Measurements from ENCODE around the gene BLOC1S2.
"Not testable (repeated sequence)": the region's sequence is repeated elsewhere in the genome, so short reads cannot be mapped to it uniquely, and the experiment has no call there.

The BLOC1S2 gene

DNA sequence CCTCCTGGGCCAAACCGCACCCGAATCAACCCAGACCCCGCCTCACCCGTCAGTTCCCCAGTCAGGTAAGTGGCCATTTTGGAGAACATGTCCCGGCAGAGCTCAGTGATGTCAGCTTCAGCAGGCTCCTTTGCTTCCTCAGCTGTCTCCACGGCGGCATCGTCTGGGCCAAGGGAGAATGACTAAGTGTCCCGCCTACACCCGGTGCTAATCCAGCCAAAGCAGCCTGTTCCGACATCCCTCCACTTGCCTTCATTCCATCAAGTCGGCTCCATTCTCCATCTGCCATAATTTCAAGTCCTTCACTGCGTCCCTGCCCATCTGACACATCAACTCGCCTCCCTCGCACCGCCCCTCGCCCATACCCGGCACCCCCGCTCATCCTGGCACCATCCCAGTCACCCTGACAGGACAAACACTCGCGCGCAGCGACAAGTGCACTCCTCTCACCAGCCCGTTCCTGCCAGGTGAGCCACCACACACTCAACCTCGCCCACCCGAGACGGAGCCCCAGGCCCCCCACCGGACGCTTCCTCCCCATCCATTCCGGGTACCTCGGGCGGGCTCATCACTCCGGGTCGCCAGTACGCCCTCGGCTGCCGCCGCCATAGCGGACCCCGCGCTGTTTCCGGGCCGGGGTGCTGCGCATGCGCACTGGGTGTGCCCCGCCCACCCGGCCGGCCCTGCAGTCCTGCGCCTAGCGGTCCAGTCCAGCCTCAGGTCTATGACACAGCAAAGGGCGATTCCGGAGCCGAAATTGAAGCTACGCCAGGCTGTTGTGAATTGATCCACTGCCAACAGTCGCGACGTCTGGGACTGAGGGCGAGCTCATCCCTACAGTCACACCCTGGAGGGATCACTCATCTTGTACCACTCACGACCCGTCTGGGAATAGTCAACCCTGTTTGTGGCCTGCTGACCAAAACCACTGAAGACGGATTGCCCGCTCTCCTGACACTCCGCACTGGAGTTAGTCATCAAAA lies at the start of gene BLOC1S2:
BLOC1S2 (minus strand) TSS at position 630 of the 983 bp plus-strand sequence; CDS start at position 609, 21 bp downstream.
- DNase-seq: peak; percentile 6

DNA sequence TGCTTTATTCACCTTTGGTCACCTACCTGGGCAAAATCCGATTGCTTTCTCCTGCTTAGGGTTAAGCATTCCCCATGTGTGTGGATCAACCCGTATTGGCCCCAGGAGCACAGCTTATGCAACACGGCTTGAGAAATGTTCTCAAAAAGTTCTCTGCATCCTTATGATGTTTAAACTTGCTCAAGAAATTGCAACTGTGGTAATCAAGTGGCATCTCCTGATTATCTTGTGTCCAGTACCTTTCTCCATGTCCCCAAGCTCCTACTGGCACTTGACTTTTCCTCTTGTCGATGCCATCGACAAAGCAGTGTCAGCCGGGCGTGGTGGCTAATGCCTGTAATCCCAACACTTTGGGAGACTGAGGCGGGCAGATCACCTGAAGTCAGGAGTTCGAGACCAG lies 48.3 kb upstream of the BLOC1S2 start:
- DNase-seq: no peak

- DNase-seq: no peak
Observed at GRCh38 chr10:100333661-100334440, 47.4 kb upstream of the BLOC1S2 start.

DNA sequence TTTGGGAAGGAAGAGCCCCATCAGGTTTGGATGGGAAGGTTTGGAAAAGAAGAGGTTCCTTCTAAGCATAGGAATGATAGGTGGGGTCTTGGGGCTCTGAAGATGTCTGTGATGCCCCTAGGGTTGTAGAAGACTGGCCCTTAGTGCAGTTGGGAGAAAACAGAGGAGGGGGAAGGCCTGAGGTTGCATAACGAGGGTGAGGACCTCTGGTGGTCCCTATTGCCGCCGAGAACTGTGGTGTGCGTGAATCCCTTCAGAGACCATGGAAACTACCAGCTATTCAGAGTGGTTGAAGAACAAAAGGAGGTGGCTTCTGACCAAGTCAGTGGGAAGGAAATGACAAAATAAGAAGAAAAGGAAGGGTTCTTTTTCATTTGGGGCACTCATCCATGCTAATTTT lies 46.6 kb upstream of the BLOC1S2 start:
- no peak for DNase-seq

GRCh38 chr10:100330079-100330478 lies 43.6 kb upstream of the BLOC1S2 start, which contains the start of gene PKD2L1:
TSS of gene PKD2L1 (minus strand) at chr10:100330228. CDS start at chr10:100330103, 125 bp downstream.
- DNase-seq: no peak

- no peak for DNase-seq
Observed at GRCh38 chr10:100328198-100328597, 41.7 kb upstream of the BLOC1S2 start.

DNA sequence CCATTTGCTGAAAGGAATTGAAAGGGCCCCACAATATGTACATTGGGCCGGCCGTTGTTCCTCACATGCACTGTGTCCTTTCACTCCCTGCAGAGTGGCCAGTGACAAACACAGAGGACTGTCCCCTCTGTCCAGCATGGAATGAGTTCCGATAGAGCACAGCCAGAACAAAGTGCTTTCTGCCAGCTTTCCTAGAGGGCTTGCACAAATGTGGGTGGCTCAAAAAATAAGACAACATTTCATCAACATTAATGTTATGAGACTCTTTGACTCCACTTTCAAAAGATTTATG lies 41.2 kb upstream of the BLOC1S2 start:
- DNase-seq: no peak

GRCh38 chr10:100327007-100327717 lies 40.7 kb upstream of the BLOC1S2 start:
- DNase-seq: no peak

GRCh38 chr10:100325158-100325557 lies 38.7 kb upstream of the BLOC1S2 start:
- DNase-seq: no peak

DNA sequence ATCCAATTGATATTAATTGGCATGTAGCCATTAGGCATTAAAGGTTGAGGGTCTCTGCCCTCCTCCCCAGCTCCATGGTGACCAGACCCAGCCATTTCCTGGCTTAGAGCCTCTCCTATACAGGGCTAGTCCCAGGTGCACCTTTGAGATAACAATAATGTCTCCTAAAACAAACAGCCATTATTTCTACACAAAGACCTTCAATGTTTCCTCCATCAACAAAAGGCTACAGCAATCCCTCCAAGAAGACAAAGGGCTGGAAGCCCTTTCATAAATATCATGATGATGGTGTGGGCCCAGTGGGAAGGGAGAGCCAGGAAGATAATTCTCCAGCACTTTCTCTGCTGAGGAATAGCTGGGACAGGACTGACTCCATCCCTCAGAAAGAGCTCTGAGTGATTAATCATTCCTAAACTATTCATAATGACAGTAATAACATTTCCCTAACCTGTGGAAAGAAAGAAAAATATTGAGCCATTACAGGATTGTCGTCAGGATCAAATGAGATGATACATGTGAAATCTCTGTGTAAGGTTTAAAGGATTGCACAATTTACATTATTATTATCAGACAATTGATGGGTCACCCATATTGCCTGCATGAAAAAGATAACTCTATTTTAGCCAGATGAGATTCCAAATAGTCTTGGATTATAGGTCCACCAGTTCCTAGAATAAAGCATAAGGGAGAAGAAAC lies 33.4 kb upstream of the BLOC1S2 start:
- DNase-seq: peak; percentile 5

- DNase-seq: no peak
Observed at GRCh38 chr10:100318207-100318606, 31.7 kb upstream of the BLOC1S2 start.

- no peak for DNase-seq
Observed at GRCh38 chr10:100315615-100316014, 29.1 kb upstream of the BLOC1S2 start.

DNA sequence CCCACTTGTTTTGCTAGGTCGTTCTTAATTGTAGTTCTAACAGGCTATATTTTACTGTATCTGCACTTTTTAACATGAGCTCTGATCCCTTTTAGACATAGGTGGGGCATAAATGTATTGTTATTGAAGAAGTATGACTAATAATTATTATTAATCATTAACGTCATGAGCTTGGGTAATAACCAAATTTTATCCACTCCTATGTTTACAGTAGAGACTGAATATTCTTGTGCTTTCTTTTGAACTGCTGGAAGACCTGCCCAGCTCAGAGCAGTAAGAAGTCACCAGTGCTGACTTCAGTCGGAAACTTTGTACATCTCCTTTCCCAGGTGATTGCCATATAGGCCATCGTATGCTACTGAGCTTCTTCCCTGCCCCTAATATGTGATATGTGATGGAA lies 24.8 kb upstream of the BLOC1S2 start:
- no peak for DNase-seq

- no peak for DNase-seq
Observed at GRCh38 chr10:100307684-100308083, 21.2 kb upstream of the BLOC1S2 start.

DNA sequence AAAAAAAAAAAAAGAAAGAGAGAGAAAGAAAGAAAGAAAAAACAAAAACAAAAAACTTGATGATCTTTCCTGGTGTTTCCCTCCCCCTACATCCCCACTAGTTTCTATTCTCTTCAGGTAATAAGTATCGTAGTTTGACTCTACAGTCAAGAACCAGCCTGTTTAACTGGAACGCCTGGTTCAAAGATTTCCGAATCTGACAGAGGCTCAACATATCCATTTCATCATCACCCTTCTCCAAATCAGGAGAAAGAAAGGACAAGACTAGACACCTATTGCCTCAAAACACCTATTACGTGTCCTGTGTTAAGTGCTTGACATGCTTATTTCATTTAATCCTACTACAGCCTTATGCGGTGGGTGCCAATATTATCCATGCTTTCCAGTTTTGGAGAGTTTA lies 20.4 kb upstream of the BLOC1S2 start:
- no peak for DNase-seq

- no peak for DNase-seq
Observed at GRCh38 chr10:100304414-100304813, 17.9 kb upstream of the BLOC1S2 start.

- DNase-seq: no peak
Observed at GRCh38 chr10:100303724-100304319, 17.3 kb upstream of the BLOC1S2 start.

DNA sequence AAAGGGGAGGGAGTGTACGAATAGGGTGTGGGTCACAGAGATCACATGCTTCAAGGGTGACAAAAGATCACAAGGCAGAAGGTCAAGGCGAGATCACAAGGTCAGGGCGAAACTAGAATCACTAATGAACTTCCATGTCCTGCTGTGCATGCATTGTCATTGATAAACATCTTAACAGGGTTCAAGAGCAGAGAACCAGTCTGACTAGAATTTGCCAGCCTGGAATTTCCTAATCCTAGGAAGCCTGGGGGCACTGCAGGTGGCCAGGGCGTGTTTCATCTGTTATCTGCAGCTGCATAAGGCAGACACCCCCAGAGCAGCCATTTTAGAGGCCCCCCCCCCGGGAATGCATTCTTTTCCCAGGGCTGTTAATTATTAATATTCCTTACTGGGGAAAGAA lies 14.6 kb upstream of the BLOC1S2 start:
- not testable (repeated sequence) for DNase-seq

DNA sequence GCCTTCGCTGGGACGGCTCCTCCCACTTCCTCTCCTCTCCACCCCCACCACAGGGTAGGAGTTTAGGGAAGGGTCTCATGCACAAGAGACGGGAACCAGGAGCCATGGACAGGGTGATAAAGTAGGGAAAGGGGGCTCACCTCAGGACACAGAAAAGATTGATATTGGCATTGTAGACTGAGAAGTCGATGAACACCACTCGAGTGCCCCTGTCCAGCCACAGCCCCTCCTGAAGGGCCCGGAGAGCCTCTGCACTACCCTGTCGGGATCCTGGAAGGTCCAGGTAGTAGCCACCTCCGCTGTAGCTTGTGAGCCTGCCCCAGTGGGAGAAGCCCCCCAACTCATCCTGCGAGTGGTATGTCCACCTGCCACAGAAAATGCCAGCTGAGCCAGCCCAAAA lies 10.8 kb upstream of the BLOC1S2 start:
- no peak for DNase-seq

DNA sequence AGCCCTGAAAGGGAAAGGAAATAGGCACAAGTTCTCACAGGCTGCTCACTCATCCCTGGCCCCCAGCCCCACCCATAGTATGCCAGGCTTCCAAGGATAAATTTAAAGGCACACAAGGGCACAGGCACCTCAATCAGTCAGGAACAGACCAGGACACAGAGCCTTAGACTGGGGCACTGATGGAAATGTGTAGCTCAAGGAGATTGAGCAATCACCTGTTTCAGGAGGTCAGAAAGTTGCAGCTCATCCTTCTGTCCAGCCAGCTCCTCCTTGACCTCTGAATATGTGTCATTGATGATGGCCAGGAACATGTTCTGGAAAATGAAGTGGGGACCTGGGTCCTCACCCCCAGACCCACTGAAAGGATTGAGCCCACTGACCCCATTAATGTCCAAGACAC lies 6.6 kb upstream of the BLOC1S2 start:
- no peak for DNase-seq

- DNase-seq: not testable (repeated sequence)
Observed at GRCh38 chr10:100292300-100292699, 5.8 kb upstream of the BLOC1S2 start.

- DNase-seq: no peak
Observed at GRCh38 chr10:100291356-100291755, 4.9 kb upstream of the BLOC1S2 start.

Measured in NCI-H2081 treated with DMSO at 0.1 percent for 48 hours (cell line).